HG03575 (cell line): ENCODE results near the gene EIF3K.
"Not testable (repeated sequence)": the region's sequence is repeated elsewhere in the genome, so short reads cannot be mapped to it uniquely, and the experiment has no call there.

Experiments used
- ATAC-seq: cut with Tn5 transposase; IDR thresholded peaks from one replicate; pipeline ENCODE4 v1.9.1; 2021; ENCODE audit not compliant: unreplicated experiment, insufficient number of reproducible peaks, low FRiP score; ENCODE audit errors: extremely low read depth

The EIF3K gene

GRCh38 chr19:38618590-38619360, at the start of gene EIF3K:
Gene EIF3K, plus strand, starts transcription at chr19:38619188. Its CDS starts 81 bp downstream, at chr19:38619269.
- ATAC-seq: no peak

- ATAC-seq: no peak
These were observed 49.5 kb upstream of the EIF3K start for GRCh38 chr19:38569368-38569983.

- no peak for ATAC-seq
These were observed 47.3 kb upstream of the EIF3K start for GRCh38 chr19:38571682-38572081.

- no peak for ATAC-seq
These were observed 41.2 kb upstream of the EIF3K start for GRCh38 chr19:38577826-38578225.

GRCh38 chr19:38579304-38579703, 39.7 kb upstream of the EIF3K start:
- ATAC-seq: not testable (repeated sequence)

GRCh38 chr19:38580080-38580479, 38.9 kb upstream of the EIF3K start:
- no peak for ATAC-seq

GRCh38 chr19:38583219-38583984, 35.6 kb upstream of the EIF3K start:
- no peak for ATAC-seq

- no peak for ATAC-seq
These were observed 35.0 kb upstream of the EIF3K start for GRCh38 chr19:38583985-38584305.

- no peak for ATAC-seq
These were observed 31.4 kb upstream of the EIF3K start for GRCh38 chr19:38587562-38587961.

GRCh38 chr19:38588041-38588440, 30.9 kb upstream of the EIF3K start:
- no peak for ATAC-seq

GRCh38 chr19:38592940-38593339, 26.0 kb upstream of the EIF3K start:
- no peak for ATAC-seq

- ATAC-seq: no peak
These were observed 22.7 kb upstream of the EIF3K start for GRCh38 chr19:38596057-38596981.

GRCh38 chr19:38597075-38597474, 21.9 kb upstream of the EIF3K start:
- ATAC-seq: no peak

- ATAC-seq: no peak
These were observed 19.3 kb upstream of the EIF3K start for GRCh38 chr19:38599722-38600121.

GRCh38 chr19:38602856-38603255, 16.1 kb upstream of the EIF3K start:
- ATAC-seq: not testable (repeated sequence)

GRCh38 chr19:38606131-38606530, 12.9 kb upstream of the EIF3K start:
- ATAC-seq: no peak

- no peak for ATAC-seq
These were observed 4.7 kb upstream of the EIF3K start for GRCh38 chr19:38614289-38614688.

- ATAC-seq: no peak
These were observed 3.9 kb upstream of the EIF3K start for GRCh38 chr19:38615007-38615581.

- no peak for ATAC-seq
These were observed 2.7 kb upstream of the EIF3K start for GRCh38 chr19:38616265-38616664.
